Lower leg skin (tissue), 4 donors: ENCODE measurements around the gene HERC2. TPM values are rescaled to one million over a fixed set of nuclear protein-coding genes. Genes with fewer than 3 reads are reported as not detected.

Experiments used
- DNase-seq, 2 donors: peaks; one replicate each; pipeline ENCODE4 v3.0.0-alpha.2; 2019; ENCODE audit warnings: low spot score in 2 of 2
- H3K4me3 ChIP-seq: fragments of 200-600 bp; sonication (generic); 2 replicates; pipeline ENCODE4 v1.5.1; 2017; ENCODE audit warnings: mild to moderate bottlenecking, low read depth; ENCODE audit not compliant: poor library complexity, severe bottlenecking
- POLR2A ChIP-seq, 2 donors: fragments of 450-650 bp; IDR thresholded peaks; one replicate each; pipeline ENCODE4 v1.6.1; 2016 to 2017; ENCODE audit warnings: antibody characterized with exemption in 2 of 2, mild to moderate bottlenecking in 1 of 2, moderate library complexity in 1 of 2
- WGBS, 2 donors: methylation state at CpG; one replicate each; pipeline ENCODE4 v1.1.5; 2018; 5-methylcytosine and 5-hydroxymethylcytosine counted together
- intact Hi-C: fragments of 100-400 bp; cut with DNase I; formaldehyde crosslinking; loops from one replicate; pipeline ENCODE4 v1.15.0; 2023; ENCODE audit warnings: low total_unique reads
- total RNA-seq, 4 donors: library from RNA; depleted of rRNA; stranded (reverse); fragments of >200 nt; gene quantifications; one replicate each; pipeline ENCODE4 v1.1.0, GENCODE V29; 2016
- TF ChIP-seq, protein P1 (sequence below), 3 donors: fragments of 450-650 bp; IDR thresholded peaks; one replicate each; pipeline ENCODE4 v1.5.1; 2016; ENCODE audit warnings: antibody characterized with exemption in 3 of 3, mild to moderate bottlenecking in 3 of 3, moderate library complexity in 2 of 3

The HERC2 gene
- total RNA-seq, 4 donors from 2014 or later: 33.3 to 57.0 (median 48.4) TPM

DNA sequence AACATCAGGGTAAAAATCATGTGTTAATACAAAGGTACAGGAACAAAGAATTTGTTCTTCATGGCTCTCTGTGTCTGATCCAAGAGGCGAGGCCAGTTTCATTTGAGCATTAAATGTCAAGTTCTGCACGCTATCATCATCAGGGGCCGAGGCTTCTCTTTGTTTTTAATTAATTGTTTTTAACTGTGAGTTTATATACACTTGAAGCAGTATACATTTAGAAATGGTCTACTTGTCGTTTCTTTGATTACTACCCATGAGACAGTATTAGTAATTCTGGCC is 201.7 kb downstream of the HERC2 start:
- TF ChIP-seq, protein P1, sequence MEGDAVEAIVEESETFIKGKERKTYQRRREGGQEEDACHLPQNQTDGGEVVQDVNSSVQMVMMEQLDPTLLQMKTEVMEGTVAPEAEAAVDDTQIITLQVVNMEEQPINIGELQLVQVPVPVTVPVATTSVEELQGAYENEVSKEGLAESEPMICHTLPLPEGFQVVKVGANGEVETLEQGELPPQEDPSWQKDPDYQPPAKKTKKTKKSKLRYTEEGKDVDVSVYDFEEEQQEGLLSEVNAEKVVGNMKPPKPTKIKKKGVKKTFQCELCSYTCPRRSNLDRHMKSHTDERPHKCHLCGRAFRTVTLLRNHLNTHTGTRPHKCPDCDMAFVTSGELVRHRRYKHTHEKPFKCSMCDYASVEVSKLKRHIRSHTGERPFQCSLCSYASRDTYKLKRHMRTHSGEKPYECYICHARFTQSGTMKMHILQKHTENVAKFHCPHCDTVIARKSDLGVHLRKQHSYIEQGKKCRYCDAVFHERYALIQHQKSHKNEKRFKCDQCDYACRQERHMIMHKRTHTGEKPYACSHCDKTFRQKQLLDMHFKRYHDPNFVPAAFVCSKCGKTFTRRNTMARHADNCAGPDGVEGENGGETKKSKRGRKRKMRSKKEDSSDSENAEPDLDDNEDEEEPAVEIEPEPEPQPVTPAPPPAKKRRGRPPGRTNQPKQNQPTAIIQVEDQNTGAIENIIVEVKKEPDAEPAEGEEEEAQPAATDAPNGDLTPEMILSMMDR (IDR thresholded peaks at IDR 0.05): no peak
- H3K4me3 ChIP-seq: no peak overlapping the region
- WGBS, 2 donors: 87% methylated on average over 4 of the region's 4 CpGs
- no peak for DNase-seq
- intact Hi-C loops: loop anchor here (5.0 kb wide), 1 partner anchor 1228 kb away; no protein-coding TSS in a partner anchor

DNA sequence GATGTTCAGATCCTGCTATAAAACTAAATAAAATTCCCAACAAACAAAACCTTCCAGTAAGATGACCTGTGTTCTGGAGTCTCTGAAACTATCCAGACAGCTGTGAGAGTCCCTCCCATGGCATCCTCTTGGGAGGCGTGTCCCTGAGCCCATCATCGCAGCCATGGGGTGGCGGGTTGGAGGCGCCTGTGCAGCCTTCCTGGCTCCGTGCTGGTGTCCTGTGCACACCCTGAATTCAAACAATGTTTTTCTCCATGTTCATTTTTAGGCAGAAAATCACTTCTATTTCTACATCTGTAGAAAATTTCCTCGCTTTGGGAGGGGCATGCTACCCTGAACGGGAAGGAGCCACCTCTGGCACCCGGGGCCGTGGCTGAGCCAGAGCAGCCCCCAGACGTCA is 203.4 kb downstream of the HERC2 start:
- intact Hi-C loops: no loop called here
- peak in 1 of 2 donors; percentile 43 for DNase-seq
- H3K4me3 ChIP-seq: no peak overlapping the region
- no peak for TF ChIP-seq POLR2A (IDR thresholded peaks at IDR 0.05)
- TF ChIP-seq, protein P1 (IDR thresholded peaks at IDR 0.05): no peak
- WGBS, 2 donors: 92% methylated on average over 10 of the region's 10 CpGs

DNA sequence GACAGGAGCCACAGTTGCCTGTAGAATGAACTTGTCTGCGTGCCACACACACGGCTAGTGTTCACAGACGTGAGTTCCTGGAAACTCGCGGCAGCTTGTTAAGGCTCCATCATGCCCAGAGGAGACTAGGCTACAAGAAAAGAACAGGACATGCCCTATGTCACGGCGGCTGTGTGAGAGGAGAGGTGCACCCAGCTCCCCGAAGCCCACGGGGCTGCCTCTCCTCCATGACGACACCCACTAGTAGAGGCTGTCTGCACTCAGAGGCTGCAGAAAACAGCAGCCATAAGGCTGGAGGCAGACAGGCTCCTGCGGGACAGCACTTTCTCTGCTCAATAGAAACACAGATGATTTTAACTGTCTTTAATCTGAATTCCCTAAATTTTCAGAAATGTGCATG is 203.9 kb downstream of the HERC2 start:
- WGBS, 2 donors: 87% methylated on average over 11 of the region's 11 CpGs
- intact Hi-C loops: no loop called here
- no peak overlapping the region for H3K4me3 ChIP-seq
- DNase-seq: peak in 1 of 2 donors; percentile 54
- TF ChIP-seq, protein P1 (IDR thresholded peaks at IDR 0.05): no peak
- no peak for TF ChIP-seq POLR2A (IDR thresholded peaks at IDR 0.05)

DNA sequence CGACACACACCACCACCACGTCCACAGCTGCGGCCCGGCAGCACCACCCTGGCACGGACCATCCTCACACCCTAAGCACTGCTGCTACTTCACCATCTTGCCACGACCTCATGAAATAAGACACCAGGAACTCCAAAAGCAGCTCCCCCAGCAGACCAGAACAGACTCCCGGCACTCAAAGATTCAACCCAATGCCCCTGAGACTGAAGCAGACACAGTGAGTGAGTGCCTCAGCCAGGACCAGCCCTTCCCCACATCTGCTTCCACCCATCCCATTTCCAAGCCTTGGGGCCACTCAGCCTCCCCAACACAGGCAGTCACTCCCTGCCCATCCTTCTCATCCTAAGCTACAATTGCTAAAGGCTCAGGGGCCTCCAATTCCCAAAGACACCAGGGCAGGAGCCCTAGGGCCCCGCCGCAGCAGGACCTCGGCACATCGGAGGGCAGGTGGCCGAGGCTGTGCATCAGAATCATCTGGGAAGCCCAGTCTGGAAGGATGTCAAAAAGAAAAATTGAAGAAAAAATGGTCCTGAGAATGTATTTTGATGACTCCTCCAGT is 204.5 kb downstream of the HERC2 start:
- H3K4me3 ChIP-seq: no peak overlapping the region
- intact Hi-C loops: no loop called here
- peak in 1 of 2 donors; percentile 77 for DNase-seq
- whole genome bisulfite sequencing, 2 donors: 94 to 96% methylated on average over 12 of the region's 12 CpGs
- TF ChIP-seq, protein P1 (IDR thresholded peaks at IDR 0.05): no peak
- no peak for TF ChIP-seq POLR2A (IDR thresholded peaks at IDR 0.05)

DNA sequence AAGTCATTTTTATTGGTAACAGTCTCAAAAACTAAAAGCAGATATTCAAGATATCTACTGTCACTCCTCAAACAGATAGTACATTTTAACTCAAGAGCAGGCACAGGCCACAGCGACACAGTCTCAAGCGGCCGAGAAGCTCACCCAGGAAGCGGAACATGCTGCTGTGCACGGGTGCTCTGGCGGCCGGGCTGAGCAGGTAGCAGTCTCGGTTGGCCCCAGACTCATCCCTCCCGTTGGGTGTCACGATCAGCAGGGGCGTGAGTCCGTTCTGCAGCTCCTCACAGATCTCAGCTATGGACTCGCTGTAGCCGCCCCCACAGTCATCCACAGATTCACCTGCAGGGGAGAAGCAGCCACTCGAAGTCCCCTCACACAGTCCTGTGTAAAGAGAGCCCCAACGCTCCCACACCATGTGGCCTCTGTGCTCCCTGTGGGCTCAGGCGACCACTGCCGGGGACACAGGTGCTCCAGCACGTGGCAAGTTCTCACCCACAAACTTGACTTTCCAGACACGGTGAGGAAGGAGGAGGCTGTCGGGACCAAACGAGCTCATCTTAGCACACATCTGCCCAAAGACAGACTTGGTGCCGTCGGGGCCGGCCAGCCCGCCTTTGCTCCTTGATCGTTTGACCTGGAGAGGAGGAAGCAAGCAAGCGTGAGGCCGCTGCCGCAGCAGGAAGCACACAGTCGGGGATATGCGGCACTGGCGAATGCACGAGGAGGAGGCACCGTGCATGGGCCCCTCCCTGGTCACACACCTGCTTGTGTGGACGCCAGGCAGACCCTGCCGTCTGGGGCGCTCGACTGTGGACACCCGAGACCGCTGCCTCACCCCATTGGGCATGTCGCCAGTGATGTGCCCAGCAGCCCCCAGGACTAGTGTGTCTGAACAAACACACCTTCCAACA is 205.2 kb downstream of the HERC2 start:
- WGBS, 2 donors: 91 to 93% methylated on average over 42 of the region's 42 CpGs
- TF ChIP-seq, protein P1 (IDR thresholded peaks at IDR 0.05): no peak
- no peak for TF ChIP-seq POLR2A (IDR thresholded peaks at IDR 0.05)
- intact Hi-C loops: no loop called here
- peak in 1 of 2 donors; percentile 83 for DNase-seq
- no peak overlapping the region for H3K4me3 ChIP-seq
